ENCODE results near the gene CNTN2. TPM values are rescaled to one million over a fixed set of nuclear protein-coding genes. Genes with fewer than 3 reads are reported as not detected.

CNTN2 gene
- total RNA-seq, 4 donors from 2014 or later: 0.19 TPM; not detected in 3

DNA sequence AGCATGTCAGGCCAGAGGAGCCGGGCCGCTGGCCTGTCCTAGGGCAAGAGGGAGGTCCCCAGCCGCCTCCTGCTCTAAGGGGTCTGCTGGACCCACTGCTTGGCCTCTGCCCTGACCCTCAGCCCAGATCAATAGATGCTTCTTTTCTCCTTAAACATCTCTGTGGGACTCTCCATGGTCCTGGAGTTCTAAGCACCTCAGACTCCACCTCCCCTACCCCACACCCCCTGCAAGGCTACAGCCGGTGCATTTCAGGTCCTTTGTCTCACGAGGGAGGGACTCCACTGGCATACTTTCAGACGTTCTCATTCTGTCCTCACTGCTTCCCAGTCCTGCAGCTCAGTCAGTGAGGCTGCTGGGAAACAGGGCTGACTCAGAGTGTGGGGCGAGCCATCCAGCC lies 11.0 kb downstream of the CNTN2 start:
- TF ChIP-seq, protein P1, sequence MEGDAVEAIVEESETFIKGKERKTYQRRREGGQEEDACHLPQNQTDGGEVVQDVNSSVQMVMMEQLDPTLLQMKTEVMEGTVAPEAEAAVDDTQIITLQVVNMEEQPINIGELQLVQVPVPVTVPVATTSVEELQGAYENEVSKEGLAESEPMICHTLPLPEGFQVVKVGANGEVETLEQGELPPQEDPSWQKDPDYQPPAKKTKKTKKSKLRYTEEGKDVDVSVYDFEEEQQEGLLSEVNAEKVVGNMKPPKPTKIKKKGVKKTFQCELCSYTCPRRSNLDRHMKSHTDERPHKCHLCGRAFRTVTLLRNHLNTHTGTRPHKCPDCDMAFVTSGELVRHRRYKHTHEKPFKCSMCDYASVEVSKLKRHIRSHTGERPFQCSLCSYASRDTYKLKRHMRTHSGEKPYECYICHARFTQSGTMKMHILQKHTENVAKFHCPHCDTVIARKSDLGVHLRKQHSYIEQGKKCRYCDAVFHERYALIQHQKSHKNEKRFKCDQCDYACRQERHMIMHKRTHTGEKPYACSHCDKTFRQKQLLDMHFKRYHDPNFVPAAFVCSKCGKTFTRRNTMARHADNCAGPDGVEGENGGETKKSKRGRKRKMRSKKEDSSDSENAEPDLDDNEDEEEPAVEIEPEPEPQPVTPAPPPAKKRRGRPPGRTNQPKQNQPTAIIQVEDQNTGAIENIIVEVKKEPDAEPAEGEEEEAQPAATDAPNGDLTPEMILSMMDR (IDR thresholded peaks at IDR 0.05; ENCODE audit: low read depth): no peak

DNA sequence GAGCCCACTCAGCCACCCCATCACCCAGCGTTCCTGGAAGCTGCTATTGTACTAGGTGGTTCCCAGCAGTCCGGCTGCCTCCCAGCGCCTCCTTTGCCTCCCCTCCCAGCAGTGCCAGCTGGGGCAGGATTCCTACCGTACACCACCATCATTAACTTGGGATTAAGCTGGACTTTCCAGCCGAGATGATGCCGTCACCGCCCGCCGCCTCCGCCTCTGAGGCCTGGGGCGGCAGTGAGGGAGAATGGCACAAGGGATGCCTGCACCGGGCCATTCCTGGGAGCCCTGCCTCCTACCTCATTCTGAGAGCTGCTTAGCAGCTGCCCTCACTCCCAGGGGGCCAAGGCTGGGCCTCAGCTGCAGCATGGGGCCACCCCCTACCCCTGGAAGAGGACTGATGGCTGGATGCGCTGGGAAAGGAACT lies 13.2 kb downstream of the CNTN2 start:
- TF ChIP-seq, protein P1 (IDR thresholded peaks at IDR 0.05; ENCODE audit: low read depth): no peak

DNA sequence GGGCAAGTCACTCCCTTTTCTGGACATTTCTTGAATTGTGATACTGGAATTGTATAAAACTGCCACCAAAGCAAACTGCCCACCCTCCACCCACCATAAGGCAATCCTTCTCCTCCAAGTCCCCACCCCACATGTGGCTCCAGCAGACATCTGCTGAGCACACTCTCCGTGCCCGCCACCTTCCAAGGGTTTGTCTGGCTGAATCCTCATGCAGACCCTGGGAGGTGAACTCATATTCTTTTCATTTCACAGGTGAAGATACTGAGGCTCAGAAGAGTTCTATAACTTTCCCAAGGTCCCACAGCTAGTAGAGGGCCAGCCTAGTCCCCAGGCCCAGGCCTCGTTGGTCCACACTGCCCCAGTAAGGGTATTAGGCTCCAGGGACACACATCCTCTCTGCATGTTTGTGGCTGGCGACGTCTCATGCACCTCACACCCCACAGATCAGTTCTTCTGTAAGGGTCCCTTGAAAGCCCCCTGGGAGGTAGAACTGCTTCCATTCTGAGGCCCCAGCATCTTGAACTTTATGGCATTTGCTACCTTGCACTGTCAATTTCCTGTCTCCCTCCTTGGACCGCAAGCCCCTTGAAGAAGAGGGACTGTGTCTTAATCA lies 14.1 kb downstream of the CNTN2 start:
- TF ChIP-seq, protein P1 (IDR thresholded peaks at IDR 0.05; ENCODE audit: low read depth): no peak

DNA sequence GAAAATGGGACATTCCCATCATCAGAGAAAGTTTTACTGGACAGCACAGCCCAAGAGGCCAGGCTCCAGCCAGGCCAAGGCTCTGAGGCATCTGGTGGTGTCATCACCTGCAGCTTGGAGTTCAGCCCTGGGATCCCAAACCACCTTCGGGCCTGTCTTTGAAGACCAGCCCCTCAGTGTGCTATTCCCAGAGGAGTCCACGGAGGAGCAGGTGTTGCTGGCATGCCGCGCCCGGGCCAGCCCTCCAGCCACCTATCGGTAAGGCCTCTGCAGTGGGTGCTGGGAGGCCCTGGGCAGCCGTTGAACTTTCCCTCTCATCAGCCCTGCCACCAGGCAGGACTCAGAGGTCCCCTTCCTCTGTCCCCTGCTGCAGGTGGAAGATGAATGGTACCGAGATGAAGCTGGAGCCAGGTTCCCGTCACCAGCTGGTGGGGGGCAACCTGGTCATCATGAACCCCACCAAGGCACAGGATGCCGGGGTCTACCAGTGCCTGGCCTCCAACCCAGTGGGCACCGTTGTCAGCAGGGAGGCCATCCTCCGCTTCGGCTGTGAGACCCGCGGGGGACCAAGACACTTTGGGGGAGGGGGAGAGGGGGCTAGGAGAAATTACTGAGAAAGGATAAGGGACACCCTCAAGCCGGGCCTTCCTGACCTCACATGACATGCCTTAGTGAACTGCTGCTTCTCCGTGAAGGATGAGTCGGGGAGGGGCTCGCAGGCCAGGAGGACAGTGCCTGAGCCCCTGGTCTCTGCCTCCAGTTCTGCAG lies 15.0 kb downstream of the CNTN2 start:
- TF ChIP-seq, protein P1 (IDR thresholded peaks at IDR 0.05; ENCODE audit: low read depth): no peak

DNA sequence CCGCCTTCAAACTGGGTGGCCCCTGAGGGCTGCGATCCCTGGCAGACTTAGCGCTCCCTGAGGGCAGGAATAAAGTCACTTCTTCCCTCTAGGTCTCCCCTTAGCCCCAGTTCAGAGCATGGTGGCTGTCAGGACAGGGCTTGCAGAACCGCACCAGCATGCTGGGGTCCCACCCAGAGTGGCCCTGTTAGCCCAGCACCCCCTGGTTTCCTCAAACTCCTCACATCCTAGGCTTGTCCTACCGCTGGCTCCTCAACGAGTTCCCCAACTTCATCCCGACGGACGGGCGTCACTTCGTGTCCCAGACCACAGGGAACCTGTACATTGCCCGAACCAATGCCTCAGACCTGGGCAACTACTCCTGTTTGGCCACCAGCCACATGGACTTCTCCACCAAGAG lies 15.8 kb downstream of the CNTN2 start:
- TF ChIP-seq, protein P1 (IDR thresholded peaks at IDR 0.05; ENCODE audit: low read depth): no peak

GRCh38 chr1:205059660-205060059 lies 16.6 kb downstream of the CNTN2 start:
- TF ChIP-seq, protein P1 (IDR thresholded peaks at IDR 0.05; ENCODE audit: low read depth): no peak

- TF ChIP-seq, protein P1 (IDR thresholded peaks at IDR 0.05; ENCODE audit: low read depth): no peak
Measured at GRCh38 chr1:205060746-205061145, 17.7 kb downstream of the CNTN2 start.

Measured in subcutaneous adipose tissue (tissue), 4 donors.